Measurements from ENCODE around the gene ZNF117.
"Not testable (repeated sequence)": the region's sequence is repeated elsewhere in the genome, so short reads cannot be mapped to it uniquely, and the experiment has no call there.

Gene ZNF117

DNA sequence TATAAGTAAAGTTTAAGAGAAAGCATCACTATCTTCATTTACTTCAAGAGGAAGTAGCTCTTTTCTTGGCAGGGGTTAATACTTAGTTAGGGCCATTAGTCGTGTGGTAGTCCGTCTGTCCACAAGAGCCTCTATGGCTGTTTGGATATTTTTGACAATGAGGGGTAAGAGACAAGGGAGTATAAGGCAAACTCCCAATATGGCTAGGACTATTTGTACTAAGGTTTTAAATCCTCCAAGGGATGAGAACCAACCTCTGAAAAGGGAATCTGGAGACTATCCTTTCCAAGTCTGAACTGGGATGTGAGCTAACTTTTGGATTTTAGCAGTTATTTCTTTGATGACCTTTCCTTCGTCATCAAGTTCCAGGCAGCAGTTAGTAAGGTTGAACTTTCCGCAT, at the start of gene ZNF117:
ZNF117 (minus strand) TSS at position 101 of the 400 bp plus-strand sequence.
- no peak for DNase-seq (ENCODE audit: low read depth)

DNA sequence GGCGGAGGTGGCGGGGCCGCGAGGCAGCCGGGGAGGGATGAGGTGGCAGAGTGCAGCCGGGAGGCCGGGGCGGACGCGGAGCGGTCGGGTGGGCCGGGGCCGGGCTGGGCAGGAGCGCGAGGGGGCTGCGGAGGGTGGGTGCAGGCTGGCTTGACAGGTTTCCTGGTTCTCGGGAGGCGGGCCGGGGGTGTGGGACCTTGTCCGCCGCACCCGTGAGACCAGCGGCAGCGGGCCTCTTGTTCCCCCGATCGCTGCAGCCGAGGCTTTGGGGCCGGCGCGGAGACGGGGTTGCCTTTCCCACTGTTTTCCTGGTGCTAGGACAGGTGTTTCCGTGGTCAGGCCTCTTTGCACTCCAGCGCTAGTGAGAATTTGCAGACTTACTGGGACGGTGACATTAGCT, 47.9 kb upstream of the ZNF117 start:
- DNase-seq (ENCODE audit: low read depth) = not testable (repeated sequence)

DNA sequence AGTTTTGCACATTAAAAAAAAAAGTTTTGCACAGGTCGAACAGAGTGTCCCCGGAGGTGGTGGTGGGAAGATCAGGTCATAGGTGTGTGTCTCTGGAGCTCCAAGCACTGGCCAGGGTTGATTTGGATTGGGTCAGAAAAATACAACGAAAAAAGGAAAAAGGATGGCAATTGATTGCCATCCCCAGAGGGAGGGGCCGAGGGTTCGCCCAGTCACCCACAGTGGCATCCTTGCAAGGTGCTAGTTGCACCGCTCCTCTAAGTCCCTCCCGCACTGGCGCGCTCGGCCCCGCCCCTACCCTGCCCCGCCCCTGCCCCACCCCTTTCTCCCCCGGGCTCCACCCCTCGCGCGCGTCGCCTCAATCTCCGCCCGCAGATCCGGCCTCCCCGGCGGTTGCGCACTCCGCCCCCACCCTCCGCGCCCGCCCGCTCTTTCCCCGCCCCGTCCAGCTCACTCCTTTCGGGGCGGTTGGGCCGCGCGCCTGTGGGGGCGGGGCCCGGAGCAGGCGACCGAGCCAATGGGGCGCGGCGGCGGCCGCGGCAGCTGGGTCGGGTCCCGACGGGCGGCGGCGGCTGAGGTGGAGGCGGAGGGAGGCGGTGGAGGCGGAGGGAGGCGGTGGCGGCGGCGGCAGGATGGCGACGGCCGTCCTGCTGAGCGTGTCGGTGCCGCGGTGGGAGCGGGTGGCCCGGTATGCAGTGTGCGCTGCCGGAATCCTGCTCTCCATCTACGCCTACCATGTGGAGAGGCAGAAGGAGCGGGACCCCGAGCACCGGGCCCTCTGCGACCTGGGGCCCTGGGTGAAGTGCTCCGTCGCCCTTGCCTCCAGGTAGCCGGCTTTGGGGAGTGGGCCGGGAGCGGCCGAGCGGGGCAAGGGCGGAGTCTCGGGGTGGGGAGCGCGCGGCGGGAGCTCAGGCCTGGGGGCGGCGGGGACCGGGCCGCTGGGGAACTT, 47.2 kb upstream of the ZNF117 start:
- peak; percentile 87 for DNase-seq (ENCODE audit: low read depth)

DNA sequence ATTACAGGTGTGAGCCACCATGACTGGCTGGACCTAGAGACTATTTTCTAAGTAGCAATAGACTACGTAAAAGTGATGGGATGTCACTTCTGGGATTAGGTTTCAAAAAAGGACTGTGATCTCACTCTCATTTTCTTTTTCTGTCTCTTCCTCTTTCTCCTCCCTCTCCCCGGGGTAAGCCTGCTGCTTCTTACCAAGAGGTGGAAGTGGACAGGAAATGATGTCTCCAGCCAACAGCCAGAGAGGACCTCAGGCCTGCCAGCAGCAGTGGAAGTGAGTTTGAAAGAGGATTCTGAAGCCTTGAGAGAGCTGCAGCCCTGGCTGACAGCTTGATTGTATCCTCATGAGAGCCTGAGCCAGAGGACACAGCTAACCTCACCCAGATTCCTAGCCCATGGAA, 45.7 kb upstream of the ZNF117 start:
- DNase-seq (ENCODE audit: low read depth) = not testable (repeated sequence)

DNA sequence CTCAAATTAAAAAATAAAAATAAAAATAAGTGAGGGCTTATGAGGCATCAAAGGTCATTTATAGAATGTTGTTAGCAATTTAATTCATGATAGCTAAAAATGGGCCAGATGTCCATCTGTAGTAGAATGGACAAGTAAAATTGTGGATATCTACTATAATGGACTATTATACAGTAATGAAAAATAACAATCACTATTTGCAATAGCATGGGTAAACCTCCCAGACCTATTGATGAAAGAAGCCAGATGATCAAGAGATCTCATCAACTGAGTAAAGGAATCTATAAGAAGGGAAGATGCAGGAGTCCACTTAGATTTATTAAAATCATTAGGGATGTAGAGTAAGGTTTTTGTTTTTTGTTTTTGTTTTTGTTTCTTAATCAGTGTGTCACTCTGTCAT, 44.6 kb upstream of the ZNF117 start:
- not testable (repeated sequence) for DNase-seq (ENCODE audit: low read depth)

DNA sequence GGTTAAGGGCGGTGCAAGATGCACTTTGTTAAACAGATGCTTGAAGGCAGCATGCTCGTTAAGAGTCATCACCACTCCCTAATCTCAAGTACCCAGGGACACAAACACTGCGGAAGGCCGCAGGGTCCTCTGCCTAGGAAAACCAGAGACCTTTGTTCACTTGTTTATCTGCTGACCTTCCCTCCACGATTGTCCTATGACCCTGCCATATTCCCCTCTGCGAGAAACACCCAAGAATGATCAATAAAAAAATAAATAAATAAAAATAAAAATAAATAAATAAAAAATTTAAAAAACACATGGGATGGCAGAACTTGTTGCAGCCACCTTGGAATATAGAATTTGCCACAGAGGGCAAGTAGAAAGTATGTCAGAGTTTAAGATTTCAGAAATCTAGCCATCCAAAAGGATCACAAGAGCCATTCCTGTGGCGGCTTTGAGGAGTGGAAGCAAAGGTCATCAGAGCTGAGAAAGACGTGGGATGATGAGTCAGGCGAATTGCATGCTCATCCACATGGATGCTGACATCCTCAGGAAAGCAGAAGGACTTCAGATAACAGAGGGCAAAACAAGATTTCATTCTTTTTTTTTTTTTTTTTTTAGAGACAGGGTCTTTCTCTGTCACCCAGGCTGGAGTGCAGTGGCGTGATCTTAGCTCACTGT, 43.4 kb upstream of the ZNF117 start:
- DNase-seq (ENCODE audit: low read depth) = not testable (repeated sequence)

DNA sequence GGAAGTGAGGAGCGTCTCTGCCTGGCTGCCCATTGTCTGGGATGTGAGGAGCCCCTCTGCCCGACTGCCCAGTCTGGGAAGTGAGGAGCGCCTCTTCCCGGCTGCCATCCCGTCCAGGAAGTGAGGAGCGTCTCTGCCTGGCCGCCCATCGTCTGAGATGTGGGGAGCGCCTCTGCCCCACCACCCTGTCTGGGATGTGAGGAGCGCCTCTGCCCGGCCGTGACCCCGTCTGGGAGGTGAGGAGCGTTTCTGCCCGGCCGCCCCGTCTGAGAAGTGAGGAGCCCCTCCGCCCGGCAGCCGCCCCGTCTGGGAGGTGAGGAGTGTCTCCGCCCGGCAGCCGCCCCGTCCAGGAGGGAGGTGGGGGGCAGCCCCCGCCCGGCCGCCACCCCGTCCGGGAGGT, 42.6 kb upstream of the ZNF117 start:
- DNase-seq (ENCODE audit: low read depth) = not testable (repeated sequence)

DNA sequence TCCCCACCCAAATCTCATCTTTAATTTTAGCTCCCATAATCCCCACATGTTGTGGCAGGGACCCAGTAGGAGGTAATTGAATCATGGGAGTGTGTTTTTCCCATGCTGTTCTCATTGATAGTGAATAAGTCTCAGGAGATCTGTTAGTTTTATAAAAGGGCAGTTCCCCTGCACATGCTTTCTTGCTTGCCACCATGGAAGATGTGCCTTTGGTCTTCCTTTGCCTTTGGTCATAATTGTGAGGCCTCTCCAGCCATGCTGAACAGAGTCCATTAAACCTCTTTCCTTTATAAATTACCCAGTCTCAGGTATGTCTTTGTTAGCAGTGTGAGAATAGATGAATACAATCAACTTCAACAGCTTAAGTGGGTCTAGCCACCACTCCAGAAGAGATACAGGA, 34.2 kb upstream of the ZNF117 start:
- DNase-seq (ENCODE audit: low read depth) = not testable (repeated sequence)

DNA sequence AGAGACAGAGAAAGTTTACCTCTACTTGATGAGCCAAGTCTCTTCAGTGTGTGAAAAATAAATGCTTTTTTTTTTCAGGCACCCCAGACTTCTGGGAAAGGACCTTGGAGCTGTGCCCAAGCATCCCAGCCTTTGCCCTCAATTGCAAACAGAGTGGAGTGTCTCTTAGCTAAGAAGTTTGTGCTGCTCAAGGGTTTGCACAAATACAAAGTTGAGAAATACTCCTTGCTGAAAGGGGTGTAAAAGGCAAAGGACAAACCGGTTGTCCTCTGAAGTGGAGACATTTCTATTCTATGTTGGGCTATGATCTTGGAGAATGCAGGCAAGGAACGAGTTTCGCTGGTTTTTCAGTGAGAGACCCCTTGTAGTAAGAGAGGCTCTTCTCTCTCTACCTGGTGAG, 30.1 kb upstream of the ZNF117 start:
- not testable (repeated sequence) for DNase-seq (ENCODE audit: low read depth)

DNA sequence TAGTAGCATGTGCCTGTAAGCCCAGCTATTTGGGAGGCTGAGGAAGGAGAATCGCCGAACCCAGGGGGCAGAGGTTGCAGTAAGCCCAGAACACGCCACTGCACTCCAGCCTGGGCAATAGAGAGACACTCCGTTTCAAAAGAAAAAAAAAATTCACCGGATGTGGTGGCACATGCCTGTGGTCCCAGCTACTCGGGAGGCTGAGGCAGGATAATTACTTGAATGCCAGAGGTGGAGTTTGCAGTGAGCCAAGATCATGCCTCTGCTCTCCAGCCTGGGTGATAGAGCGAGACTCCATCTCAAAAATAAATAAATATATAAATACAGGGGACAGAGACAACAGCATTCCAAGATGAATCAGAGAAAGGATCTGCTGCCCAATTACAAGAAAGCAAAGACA, 19.0 kb upstream of the ZNF117 start:
- not testable (repeated sequence) for DNase-seq (ENCODE audit: low read depth)

DNA sequence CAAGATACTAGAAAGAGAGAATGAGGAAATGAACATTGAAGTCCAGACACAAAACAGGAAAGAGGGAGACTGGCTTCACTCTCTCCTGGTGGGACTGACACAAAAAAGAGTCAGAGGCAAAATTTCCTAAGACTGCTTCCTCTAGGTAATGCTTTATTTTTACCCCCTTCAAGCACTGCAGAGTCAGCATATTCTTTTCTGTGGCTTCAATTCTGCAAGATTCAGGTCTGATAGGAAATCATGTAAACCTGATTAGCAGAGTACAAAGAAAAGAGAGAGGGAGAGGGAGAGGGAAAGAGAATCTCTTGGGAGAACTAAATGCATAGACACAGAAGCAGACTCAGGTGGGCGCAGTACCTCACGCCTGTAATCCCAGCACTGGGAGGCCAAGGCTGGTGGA, 18.6 kb upstream of the ZNF117 start:
- DNase-seq (ENCODE audit: low read depth) = not testable (repeated sequence)

DNA sequence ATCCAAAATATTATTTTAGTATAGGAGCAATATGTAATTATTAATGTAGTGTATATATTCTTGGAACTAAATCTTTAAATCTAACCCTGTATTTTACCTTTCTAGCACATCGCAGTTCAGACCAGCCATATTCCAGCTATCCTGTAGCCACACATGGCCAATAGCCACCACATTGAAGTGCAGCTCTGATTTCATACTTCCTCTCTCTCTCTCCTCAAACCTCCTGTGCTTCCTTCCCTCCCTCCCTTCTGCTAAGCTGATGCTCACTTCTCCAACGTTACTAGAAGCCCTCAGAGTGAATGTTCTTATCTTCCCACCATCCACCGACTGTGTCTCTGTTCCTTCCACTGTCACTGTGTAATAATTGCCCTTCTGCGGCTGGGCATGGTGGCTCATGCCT, 16.2 kb upstream of the ZNF117 start:
- DNase-seq (ENCODE audit: low read depth) = not testable (repeated sequence)

DNA sequence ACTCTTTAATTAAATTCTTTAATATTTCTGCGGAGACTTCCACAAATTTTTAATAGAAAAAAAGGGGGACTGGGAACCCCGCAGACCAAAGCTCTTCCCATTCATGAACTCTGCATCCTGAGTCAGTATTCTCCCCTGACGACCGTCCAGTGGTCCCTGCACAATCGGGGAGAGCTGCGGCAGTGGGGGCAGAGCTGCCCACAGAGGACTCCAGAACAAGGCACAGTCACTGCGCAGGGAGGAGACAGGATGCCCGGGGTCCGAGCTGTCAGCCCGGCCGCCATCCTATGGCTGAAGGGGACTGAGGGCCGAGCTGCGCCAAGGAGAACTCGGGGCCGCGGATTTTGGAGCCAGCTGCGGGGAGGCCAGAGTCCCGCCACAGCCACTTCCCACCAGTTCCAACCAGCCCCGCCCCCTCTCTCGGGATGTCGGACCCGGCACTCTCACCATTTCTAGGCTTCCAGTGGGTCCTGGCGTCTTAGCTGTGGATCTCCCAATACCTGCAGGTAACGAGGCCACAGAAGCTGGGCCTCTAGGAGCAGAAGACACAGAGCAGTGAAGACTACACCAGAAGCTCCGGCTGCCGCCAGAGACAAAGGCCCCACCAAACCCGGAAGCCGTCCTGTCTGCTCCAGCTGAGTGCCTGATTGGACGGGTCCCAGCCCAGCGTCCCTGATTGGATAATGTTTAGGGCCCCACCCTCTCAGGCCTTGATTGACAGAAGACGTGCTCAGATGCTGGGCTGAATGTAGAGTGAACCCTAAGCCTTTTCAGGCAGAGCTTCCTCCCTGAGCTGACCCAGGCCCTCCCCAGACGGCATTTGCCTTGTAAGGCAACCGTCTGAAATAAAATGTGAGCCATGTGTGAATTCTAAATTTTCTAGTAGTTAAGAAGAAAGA, 15.5 kb upstream of the ZNF117 start, which contains the start of gene ERV3-1:
ERV3-1 (minus strand) TSS at position 594 of the 899 bp plus-strand sequence. CDS start 13,661 bp downstream, outside the sequence.
- DNase-seq (ENCODE audit: low read depth) = peak; percentile 93

DNA sequence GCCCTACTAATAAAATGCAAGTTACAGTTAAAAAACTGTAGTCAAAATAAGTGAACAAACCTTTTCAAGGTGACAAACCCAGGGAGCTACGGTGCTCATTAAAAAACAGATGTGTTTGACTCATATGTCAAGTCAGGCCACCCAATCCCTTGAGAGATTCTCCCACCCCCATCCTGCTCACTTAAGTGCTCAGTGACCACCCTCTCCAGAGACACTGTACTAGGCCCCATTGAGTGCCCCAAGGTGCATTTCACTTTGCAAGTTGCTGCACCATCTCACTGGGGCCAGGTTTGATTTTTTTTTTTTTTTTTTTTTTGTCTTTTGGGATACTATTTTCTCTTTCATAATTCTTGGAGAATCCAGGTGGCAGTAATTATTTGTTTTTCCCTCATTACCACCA, 13.7 kb upstream of the ZNF117 start:
- DNase-seq (ENCODE audit: low read depth) = no peak

DNA sequence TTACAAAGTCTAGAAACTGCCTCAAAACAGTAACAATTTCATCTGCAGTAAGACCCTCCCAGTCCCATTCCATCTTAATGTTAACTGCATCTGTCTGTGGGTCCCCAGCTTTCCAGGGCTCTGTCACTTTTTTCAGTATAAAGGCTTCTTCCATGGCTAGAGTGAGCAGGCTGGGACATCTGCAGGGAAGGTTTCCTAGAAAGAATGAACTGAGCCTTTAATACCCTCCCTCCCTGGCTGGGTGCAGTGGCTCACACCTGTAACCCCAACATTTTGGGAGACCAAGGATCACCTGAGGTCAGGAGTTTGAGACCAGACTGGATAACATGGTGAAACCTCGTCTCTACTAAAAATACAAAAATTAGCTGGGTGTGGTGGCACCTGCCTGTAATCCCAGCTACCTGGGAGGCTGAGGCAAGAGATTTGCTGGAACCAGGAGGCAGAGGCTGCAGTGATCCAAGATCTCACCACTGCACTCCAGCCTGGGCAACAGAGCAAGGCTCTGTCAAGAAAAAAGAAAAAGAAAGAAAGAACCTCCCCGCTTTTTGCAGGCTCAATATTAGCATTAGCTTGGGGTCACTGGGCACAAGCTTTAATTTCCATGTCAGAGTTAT, 12.2 kb upstream of the ZNF117 start:
- DNase-seq (ENCODE audit: low read depth) = no peak

DNA sequence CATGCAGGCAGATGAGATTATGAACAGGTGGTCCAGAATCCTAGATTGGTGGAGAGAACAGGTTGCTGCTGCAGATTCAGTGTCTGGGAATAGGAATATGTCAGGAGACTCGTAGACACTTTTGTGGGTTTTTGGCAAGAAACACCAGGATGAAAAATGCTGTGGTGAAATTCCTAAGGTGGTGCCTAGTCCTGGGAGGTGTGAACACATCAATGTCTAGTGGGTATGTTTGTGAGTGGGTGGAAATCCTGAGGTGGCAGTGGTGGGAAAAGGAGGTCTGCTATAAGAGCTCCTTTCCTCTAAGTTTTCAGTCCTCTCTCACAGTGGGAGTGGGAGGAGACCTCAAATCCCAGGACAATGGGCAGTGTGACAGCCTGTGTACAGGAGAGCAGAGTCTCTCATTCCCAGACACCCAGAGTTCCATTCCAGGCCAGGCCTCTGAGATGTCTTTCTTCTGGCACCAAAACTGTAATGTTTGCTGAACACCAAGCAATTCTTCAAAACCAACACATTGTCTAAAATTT, 10.5 kb upstream of the ZNF117 start:
- DNase-seq (ENCODE audit: low read depth) = no peak

DNA sequence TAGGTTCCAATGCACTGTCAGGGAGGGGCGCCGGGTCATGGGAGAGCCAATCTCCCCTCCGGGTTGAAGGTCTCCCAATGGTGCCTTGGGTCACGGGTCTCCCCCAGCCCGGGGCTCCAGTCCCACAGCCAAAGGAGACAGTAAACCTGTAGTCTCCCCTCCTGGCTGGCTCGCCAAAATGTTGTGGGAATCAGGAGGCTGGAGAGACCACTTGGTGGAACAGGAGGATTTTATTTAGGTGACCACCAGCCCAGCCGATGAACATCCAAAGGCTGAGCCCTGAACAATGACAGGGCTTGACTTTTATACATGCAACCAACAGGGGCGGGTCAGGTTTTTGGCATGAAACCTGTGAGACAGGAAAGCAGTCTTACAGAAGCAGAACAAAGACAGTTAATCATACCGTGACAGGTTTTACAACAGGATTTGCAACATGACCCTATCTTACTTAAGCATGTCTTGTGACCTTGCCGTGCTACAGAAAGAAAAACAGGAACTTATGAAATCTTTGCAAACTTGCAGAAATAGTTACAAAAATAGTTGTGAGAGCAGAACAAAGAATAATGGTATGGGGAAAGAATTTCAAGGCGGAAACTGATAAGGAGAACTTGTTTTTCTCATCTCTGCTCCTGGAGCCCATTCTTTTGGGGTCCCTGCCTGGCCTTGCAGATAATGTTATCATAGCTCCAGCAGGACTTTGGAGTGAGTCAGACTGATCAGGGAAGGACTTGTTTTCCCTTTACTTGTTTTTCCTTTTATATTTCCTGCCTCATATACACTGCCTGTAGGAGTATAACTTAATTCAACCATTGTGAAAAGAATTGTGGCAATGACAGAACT, 8.5 kb upstream of the ZNF117 start:
- peak; percentile 7 for DNase-seq (ENCODE audit: low read depth)

DNA sequence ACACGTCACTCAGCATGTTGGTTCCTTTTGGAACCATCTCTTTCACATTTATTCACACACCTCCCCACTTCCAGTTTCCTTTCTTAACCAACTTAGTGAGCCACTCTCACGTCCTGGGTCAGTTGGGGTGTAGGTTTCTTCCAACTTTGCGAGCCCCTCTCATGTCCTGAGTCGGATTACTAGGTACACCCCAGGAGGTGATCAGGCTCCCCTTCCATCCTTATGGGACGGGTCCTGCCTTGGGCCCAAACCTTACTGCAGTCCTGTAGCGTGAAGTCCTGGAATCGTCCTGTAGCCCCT, 8.0 kb upstream of the ZNF117 start:
- no peak for DNase-seq (ENCODE audit: low read depth)

DNA sequence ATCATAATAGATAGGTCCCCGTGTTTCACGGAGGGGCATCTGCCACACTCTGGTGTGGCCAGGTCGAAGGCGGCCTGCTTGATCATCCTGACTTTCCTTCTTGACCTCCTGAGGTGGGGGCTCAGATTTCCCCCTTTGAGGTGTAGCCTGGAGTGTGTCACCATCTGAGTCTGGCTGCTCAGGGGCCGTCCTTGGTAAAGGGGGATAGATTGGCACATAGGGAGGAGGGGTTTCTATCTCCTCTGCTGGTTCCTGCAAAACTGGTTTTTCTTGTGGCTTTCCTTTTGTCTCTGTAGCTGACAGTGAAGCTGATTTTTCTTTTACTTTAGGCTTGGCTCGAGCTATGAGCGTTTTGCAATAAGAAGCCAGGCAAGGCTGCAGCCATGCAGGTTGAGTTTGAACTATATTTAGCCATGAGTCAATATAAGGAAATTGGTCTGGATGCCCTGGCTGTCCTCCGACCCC, 7.1 kb upstream of the ZNF117 start:
- DNase-seq (ENCODE audit: low read depth) = no peak

DNA sequence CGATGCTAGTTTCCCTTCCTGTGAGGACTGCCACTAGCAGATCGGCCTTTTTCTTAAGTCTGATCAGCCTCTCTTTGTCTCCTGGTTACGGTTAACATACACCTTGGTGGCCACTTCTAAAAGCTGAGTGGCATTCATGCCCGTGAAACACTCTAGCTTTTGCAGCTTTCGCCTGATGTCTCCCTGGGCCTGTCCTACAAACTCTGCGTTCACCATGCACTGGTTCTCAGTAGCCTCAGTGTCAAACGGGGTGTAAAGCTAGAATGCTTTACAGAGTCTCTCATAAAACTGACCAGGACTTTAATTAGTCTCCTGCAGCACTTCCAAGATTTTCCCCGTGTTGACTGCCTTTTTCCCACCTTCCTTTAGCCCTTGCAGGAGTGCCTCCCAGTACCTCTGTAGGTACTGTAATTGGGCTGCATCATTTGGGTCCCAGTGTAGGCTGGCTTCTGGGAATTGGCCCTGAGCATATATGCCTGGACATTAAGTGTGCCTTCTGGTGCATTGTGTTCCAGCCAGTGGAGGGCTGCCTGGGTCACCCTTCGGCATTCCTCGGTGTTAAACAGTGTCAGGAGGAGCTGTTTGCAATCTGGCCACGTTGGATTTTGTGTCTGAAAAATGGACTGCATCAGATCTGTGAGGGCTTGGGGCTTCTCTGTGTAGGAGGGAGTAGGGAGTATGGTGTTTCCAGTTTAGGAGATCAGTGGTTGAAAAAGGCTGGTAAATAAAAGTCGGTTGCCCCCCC, 6.5 kb upstream of the ZNF117 start:
- no peak for DNase-seq (ENCODE audit: low read depth)

Measured in stromal cell of bone marrow (primary cell).